ENCODE results near the gene SLC38A8. TPM values are rescaled to one million over a fixed set of nuclear protein-coding genes. Genes with fewer than 3 reads are reported as not detected.

SLC38A8 gene
- total RNA-seq, 1 experiment from 2014 or later, result 0.35 TPM

DNA sequence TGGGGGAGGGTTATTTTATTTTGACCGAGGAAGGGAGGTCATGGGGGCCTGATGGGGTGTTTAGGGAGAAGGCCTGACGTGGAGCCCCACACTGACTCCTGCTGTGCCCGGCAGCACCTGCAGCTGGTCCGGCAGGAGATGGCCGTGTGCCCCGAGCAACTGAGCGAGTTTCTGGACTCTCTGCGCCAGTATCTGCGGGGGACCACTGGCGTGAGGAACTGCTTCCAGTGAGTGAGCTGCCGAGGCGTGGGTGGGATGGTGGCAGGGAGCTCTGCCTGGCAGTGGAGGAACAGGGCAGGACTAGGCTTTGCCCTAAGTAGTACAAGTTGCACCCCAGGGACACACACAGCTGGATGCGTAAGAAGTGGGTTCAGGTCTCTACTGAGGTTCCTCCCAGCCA, 44.5 kb downstream of the SLC38A8 start:
- no peak overlapping the region for H4K91ac ChIP-seq (ENCODE audit: insufficient read length, low read depth, low read length)
- H2BK20ac ChIP-seq (ENCODE audit: low read depth, low read length, poor library complexity, severe bottlenecking), result no peak overlapping the region
- H3K79me1 ChIP-seq (ENCODE audit: insufficient read depth, low read depth, low read length, poor library complexity, severe bottlenecking), result no peaks in the 10 kb centered on the region
- no peak overlapping the region for H3K9ac ChIP-seq (ENCODE audit: extremely low read depth, insufficient read length, low read length)
- Mint-ChIP-seq H3K4me3 (no peak overlapping the region), H3K36me3 (ENCODE audit: insufficient read depth in 1 of 3, low read depth in 3 of 3) (peaks cover 0 to 4% (median 2%) of the 10 kb centered on the region in 3 experiments; a peak in 2 of 7 replicates), H3K27me3 (ENCODE audit: low read depth) (no peaks in the 10 kb centered on the region; the same call in none of the 2 replicates), H3K9me3 (no peaks in the 10 kb centered on the region), H3K27ac (peak overlapping the region in 1 of 3 experiments; percentile 88; a peak in 1 of 7 replicates), H3K4me1 (peaks cover 11 to 33% of the 10 kb centered on the region in 2 experiments)
- no peaks in the 10 kb centered on the region for H3K9me3 ChIP-seq (ENCODE audit: control insufficient read depth, low read depth, low read length)
- no peak overlapping the region for H4K5ac ChIP-seq (ENCODE audit: insufficient read length, low read depth, low read length)
- no peak overlapping the region for H2AK5ac ChIP-seq (ENCODE audit: insufficient read length, low read length)
- H4K20me1 ChIP-seq (ENCODE audit: control insufficient read depth, insufficient read depth, insufficient read length), result no peaks in the 10 kb centered on the region
- no peak overlapping the region for H4K8ac ChIP-seq (replicated peaks; ENCODE audit: insufficient read length, low read depth, low read length)
- H3K56ac ChIP-seq (ENCODE audit: insufficient read length, low read depth, low read length), result no peak overlapping the region
- H2BK120ac ChIP-seq (ENCODE audit: low read depth, low read length, poor library complexity, severe bottlenecking), result no peak overlapping the region
- H2BK12ac ChIP-seq (ENCODE audit: insufficient read length, low read depth, low read length), result no peak overlapping the region
- no peak overlapping the region for H3K27ac ChIP-seq (ENCODE audit: insufficient read length, low read depth, low read length)
- H3K23ac ChIP-seq (ENCODE audit: insufficient read length, low read depth, low read length), result no peak overlapping the region
- WGBS (ENCODE audit: extremely low coverage, insufficient read length, low lambda C conversion rate), result no CpG with 5 or more reads among the region's 13 CpGs
- H3K79me2 ChIP-seq (ENCODE audit: insufficient read depth, low read length), result no peaks in the 10 kb centered on the region
- no peak overlapping the region for H3K14ac ChIP-seq (ENCODE audit: insufficient read depth, low read length)
- no peak overlapping the region for H3K18ac ChIP-seq (ENCODE audit: insufficient read length, low read depth, low read length)
- H2AFZ ChIP-seq (ENCODE audit: low read length), result no peak overlapping the region
- no peak overlapping the region for H2BK5ac ChIP-seq (ENCODE audit: insufficient read length, low read length)
- no peaks in the 10 kb centered on the region for H3K27me3 ChIP-seq (ENCODE audit: insufficient read depth, low read length)
- no peaks in the 10 kb centered on the region for H3K23me2 ChIP-seq (ENCODE audit: insufficient read length, low read depth, low read length, poor library complexity, severe bottlenecking)
- no peak overlapping the region for H2BK15ac ChIP-seq (ENCODE audit: low read depth, low read length)
- H3K4me2 ChIP-seq (ENCODE audit: insufficient read depth, insufficient read length, low read length), result no peak overlapping the region
- TF ChIP-seq, protein P1, sequence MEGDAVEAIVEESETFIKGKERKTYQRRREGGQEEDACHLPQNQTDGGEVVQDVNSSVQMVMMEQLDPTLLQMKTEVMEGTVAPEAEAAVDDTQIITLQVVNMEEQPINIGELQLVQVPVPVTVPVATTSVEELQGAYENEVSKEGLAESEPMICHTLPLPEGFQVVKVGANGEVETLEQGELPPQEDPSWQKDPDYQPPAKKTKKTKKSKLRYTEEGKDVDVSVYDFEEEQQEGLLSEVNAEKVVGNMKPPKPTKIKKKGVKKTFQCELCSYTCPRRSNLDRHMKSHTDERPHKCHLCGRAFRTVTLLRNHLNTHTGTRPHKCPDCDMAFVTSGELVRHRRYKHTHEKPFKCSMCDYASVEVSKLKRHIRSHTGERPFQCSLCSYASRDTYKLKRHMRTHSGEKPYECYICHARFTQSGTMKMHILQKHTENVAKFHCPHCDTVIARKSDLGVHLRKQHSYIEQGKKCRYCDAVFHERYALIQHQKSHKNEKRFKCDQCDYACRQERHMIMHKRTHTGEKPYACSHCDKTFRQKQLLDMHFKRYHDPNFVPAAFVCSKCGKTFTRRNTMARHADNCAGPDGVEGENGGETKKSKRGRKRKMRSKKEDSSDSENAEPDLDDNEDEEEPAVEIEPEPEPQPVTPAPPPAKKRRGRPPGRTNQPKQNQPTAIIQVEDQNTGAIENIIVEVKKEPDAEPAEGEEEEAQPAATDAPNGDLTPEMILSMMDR (conservative IDR thresholded peaks at IDR 0.05), result no peak
- H3K4me1 ChIP-seq (ENCODE audit: insufficient read depth, low read length), result no peaks in the 10 kb centered on the region
- H3T11ph ChIP-seq (ENCODE audit: low read length), result no peak overlapping the region
- no peak for DNase-seq
- H3K4ac ChIP-seq (ENCODE audit: low read depth, low read length), result no peak overlapping the region
